Activated CD8-positive, alpha-beta T cell treated with anti-CD3 and anti-CD28 coated beads, Interleukin-2, amount 10 ng/mL, durations not matched to agents 7 days and 5 days (primary cell): ENCODE results near the gene RBKS. TPM values are rescaled to one million over a fixed set of nuclear protein-coding genes. Genes with fewer than 3 reads are reported as not detected.
"Not testable (repeated sequence)": the region's sequence is repeated elsewhere in the genome, so short reads cannot be mapped to it uniquely, and the experiment has no call there.

Source experiments
- ATAC-seq: fragments of 150-1000 bp; cut with Tn5 transposase; one replicate; pipeline ENCODE4 v1.10.0; 2021; ENCODE audit warnings: moderate library complexity
- CTCF ChIA-PET: fragments of 350-600 bp; sonication (Branson Sonifier 250); formaldehyde crosslinking; loops from one replicate; lab custom pipeline; 2021; ENCODE audit warnings: antibody characterized with exemption; lab: Charles Lee
- POLR2A ChIA-PET: fragments of 350-600 bp; sonication (Branson Sonifier 250); formaldehyde crosslinking; loops from one replicate; lab custom pipeline; 2021; ENCODE audit warnings: antibody characterized with exemption; lab: Charles Lee
- DNase-seq: peaks from one replicate; pipeline ENCODE4 v3.0.0-alpha.2; 2020
- H3K27ac Mint-ChIP-seq: one replicate; pipeline ENCODE4 v1.8.0; 2021; ENCODE audit warnings: mild to moderate bottlenecking, mixed read lengths
- H3K27me3 Mint-ChIP-seq: one replicate; pipeline ENCODE4 v1.8.0; 2021; ENCODE audit warnings: low read depth, mixed read lengths
- H3K36me3 Mint-ChIP-seq: one replicate; pipeline ENCODE4 v1.8.0; 2021; ENCODE audit warnings: low read depth, mixed read lengths
- H3K4me1 Mint-ChIP-seq: one replicate; pipeline ENCODE4 v1.8.0; 2021; ENCODE audit warnings: low read depth, mixed read lengths
- H3K4me3 Mint-ChIP-seq: one replicate; pipeline ENCODE4 v1.8.0; 2021; ENCODE audit warnings: mild to moderate bottlenecking, mixed read lengths
- H3K9me3 Mint-ChIP-seq: one replicate; pipeline ENCODE4 v1.8.0; 2022; ENCODE audit warnings: mixed read lengths; ENCODE audit not compliant: insufficient read depth
- total RNA-seq, 2 experiments: library from RNA; stranded (reverse); gene quantifications; one replicate each; pipeline ENCODE4 v1.2.3, GENCODE V29; 2021

The RBKS gene
- total RNA-seq, 2 experiments from 2014 or later = 1.5 to 1.6 TPM

DNA sequence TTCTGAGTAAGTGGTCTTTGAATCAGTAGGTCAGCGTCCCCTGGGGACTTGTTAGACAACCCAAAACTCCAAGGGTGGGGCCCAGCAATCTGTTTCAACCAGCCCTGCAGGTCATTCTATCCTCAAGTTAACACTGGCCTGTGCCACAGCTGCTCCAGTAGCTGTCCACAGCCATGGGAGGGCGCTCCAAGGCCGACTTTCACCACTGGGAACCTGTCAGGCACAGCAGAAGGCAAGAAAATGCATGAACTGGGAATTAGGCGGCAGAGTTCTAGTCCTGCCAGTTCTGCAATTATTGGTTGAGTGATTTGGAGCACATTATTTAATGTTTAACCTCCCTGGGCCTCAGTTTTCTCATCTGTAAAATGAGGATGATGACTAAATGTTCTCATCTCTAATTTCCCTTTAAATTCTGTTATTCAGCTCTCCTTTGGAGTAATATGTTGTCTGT lies 136.0 kb downstream of the RBKS start:
- ChIA-PET POLR2A (interaction anchor here (1.0 kb wide), 1 partner anchor 669 kb away, joined by 3 read pairs; no protein-coding TSS in a partner anchor), CTCF (interaction anchor here (0.7 to 2.0 kb wide), 24 partner anchors 9 to 739 kb away, joined by 3 to 7 read pairs (median 3); no protein-coding TSS in a partner anchor)
- ATAC-seq (peak; percentile 94), DNase-seq (peak; percentile 81)
- Mint-ChIP-seq H3K4me1 (no peaks in the 10 kb centered on the region), H3K27me3 (peaks cover 8% of the 10 kb centered on the region), H3K36me3 (no peaks in the 10 kb centered on the region), H3K4me3 (no peak overlapping the region), H3K9me3 (no peaks in the 10 kb centered on the region), H3K27ac (no peak overlapping the region)

DNA sequence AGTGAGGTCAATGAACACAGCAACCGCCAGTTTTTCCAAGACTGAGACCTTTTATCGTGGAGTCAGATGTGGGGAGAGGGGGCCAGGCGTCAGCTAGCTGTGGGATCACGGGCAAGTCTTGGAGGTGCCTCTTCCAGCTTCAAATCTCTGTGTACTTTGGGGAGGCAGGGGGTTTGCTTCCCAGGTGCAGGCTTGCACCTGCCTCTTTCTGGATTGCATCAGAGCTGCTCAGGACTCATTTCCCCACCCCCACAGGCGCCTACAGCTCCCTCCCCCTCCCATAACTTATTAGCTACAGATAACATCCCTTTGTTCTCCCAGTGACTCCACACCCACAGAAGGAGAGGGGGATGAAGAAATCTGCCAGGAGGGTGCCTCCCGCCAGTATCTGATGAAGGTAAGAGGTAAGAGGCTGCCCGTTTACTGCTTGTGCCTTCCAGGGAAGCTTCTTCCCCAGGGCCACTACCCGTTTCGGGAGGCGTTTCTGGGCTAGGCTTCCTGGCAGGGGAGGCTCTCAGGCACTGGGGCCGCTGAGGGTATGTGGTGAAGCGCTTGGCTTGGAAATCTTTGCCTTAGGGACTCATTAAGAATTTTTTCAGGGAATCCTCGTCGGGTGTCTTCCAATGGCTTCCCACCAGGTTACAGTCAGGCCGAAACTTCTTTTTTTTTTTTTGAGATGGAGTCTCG lies 137.5 kb downstream of the RBKS start:
- no peaks in the 10 kb centered on the region for H3K4me1 Mint-ChIP-seq
- ATAC-seq (no peak), DNase-seq (no peak)
- peaks cover 18% of the 10 kb centered on the region for H3K27me3 Mint-ChIP-seq
- ChIA-PET CTCF (no interaction called here), POLR2A (no interaction called here)
- H3K9me3 Mint-ChIP-seq = peaks cover 8% of the 10 kb centered on the region
- H3K27ac Mint-ChIP-seq = no peak overlapping the region
- H3K36me3 Mint-ChIP-seq = peaks cover 4% of the 10 kb centered on the region
- no peak overlapping the region for H3K4me3 Mint-ChIP-seq

DNA sequence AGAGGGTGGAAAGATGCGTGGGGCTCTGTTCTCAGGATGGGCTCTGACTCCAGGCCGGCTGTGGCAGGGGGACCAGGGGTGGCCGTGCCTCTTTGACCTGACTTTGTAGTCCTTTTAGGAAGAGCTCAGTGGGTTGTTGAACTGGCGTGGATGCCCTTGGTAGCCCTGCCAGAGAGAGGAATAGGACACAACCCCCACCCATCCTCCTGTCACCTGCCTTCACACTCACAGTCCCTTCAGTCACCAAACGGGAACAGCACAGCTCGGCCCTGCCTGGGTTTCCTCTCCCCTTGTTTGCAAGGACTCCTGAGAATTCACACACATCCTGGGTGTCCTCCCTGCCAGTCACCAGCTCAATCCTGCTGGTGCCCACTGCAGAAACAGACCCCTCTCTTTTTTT lies 138.8 kb downstream of the RBKS start:
- peaks cover 18% of the 10 kb centered on the region for H3K27me3 Mint-ChIP-seq
- ChIA-PET POLR2A (no interaction called here), CTCF (no interaction called here)
- H3K4me1 Mint-ChIP-seq = no peaks in the 10 kb centered on the region
- peaks cover 8% of the 10 kb centered on the region for H3K9me3 Mint-ChIP-seq
- DNase-seq (no peak), ATAC-seq (no peak)
- peaks cover 4% of the 10 kb centered on the region for H3K36me3 Mint-ChIP-seq
- no peak overlapping the region for H3K4me3 Mint-ChIP-seq
- H3K27ac Mint-ChIP-seq = no peak overlapping the region

DNA sequence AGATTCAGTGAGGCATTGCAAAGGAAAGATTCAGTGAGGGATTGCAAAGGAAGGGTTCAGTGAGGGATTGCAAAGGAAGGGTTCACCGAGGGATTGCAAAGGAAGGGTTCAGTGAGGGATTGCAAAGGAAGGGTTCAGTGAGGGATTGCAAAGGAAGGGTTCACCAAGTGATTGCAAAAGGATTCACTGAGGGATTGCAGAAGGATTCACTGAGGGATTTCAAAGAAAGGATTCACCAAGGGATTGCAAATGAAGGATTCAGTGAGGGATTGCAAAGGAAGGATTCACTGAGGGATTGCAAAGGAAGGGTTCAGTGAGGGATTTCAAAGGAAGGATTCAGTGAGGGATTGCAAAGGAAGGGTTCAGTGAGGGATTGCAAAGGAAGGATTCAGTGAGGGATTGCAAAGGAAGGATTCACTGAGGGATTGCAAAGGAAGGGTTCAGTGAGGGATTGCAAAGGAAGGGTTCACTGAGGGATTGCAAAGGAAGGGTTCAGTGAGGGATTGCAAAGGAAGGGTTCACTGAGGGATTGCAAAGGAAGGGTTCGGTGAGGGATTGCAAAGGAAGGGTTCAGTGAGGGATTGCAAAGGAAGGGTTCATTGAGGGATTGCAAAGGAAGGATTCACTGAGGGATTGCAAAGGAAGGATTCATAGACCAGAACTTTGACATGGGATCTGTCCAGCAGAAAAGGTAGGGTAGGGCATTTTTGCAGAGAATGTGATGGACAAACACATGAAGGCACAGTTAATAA lies 141.2 kb downstream of the RBKS start:
- H3K4me3 Mint-ChIP-seq, ATAC-seq, H3K9me3 Mint-ChIP-seq, H3K36me3 Mint-ChIP-seq, DNase-seq, H3K4me1 Mint-ChIP-seq, CTCF ChIA-PET, H3K27ac Mint-ChIP-seq, POLR2A ChIA-PET: not testable (repeated sequence)
- peaks cover 29% of the 10 kb centered on the region for H3K27me3 Mint-ChIP-seq

DNA sequence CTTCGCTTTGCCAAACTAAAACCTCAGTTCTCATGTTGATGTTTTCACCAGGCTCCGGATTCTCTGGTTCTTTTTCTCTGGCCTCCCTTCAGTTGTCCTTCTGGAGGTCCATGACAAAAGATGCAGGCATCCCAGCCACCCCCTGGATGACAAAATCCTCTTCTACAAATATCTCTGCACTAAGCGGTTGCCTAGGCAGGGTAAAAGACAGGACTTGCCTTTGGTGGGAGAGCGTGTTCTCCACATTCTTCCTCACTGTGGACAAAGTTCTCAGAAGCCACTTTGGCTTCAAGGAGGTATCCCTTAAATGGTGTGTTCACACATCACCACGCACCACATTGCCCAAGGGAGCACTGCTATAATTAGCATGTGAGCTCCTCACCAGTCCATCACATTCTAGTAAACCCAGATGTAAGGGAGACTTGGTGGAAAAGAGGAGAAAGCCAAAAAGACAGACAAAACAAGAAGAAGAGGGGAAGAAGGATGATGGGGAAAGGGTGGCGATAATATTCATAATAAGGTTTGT lies 142.3 kb downstream of the RBKS start:
- H3K27ac Mint-ChIP-seq = no peak overlapping the region
- no peak for ATAC-seq
- H3K36me3 Mint-ChIP-seq = peaks cover 4% of the 10 kb centered on the region
- ChIA-PET POLR2A (no interaction called here), CTCF (no interaction called here)
- H3K4me3 Mint-ChIP-seq = no peak overlapping the region
- peaks cover 8% of the 10 kb centered on the region for H3K9me3 Mint-ChIP-seq
- no peak for DNase-seq
- no peaks in the 10 kb centered on the region for H3K4me1 Mint-ChIP-seq
- peaks cover 29% of the 10 kb centered on the region for H3K27me3 Mint-ChIP-seq

DNA sequence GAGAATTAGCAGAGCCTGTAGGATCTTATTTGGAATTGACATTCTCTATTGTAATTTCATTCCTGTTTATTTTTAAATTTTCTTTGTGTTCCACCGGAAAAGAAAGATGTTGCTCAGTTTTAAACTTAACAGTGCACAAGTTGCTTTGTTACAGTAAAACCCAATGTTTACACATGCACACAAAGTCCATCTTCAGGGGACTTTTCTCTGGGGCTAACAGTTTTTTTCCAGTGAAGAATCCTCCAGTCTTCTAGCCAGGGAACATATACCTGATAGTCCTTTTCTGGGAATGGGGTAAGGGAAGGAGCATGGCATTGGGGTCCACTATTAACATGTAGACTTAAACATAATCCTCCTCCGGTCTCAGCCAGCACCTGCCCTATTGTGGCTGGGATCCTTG lies 143.9 kb downstream of the RBKS start:
- Mint-ChIP-seq H3K27me3 (peaks cover 26% of the 10 kb centered on the region), H3K4me3 (no peak overlapping the region), H3K36me3 (peaks cover 4% of the 10 kb centered on the region), H3K27ac (no peak overlapping the region), H3K9me3 (peaks cover 8% of the 10 kb centered on the region), H3K4me1 (no peaks in the 10 kb centered on the region)
- POLR2A ChIA-PET = no interaction called here
- DNase-seq (no peak), ATAC-seq (no peak)
- CTCF ChIA-PET = no interaction called here

DNA sequence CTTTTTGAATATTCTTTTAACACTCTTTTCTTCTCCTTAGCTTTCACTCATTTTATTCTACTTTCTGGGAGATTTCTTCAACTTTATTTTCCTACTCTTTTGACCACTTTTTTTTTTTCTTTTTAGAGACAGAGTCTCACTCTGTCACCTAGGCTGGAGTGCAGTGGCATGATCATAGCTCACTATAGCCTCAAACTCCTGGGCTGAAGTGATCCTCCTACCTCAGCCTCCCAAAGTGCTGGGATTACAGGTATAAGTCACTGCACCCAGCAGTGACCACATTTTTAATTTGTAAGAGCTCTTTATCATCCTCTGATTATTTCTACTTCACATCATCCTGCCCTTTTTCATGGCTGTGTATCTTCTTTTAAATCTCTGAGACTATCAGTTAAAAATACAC lies 144.7 kb downstream of the RBKS start:
- CTCF ChIA-PET = interaction anchor here (0.8 to 1.1 kb wide), 3 partner anchors 9 to 42 kb away, joined by 3 to 6 read pairs (median 3); no protein-coding TSS in a partner anchor
- H3K27me3 Mint-ChIP-seq = peaks cover 26% of the 10 kb centered on the region

DNA sequence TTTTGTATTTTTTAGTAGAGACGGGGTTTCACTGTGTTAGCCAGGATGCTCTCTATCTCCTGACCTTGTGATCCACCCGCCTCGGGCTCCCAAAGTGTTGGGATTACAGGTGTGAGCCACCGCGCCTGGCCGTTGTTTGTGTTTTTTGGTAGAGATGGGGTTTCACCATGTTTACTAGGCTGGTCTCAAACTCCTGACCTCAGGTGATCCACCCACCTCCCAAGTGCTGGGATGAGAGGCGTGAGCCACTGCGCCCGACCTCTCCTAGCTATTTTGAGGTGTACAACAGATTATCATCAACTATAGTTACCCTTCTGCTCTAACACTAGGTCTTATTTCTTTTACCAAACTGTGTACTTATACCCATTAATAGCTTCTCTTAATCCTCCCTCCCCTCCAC lies 147.6 kb downstream of the RBKS start:
- ChIA-PET CTCF (interaction anchor here (2.1 kb wide), 1 partner anchor 19 kb away, joined by 6 read pairs; no protein-coding TSS in a partner anchor), POLR2A (no interaction called here)
- H3K36me3 Mint-ChIP-seq = no peaks in the 10 kb centered on the region
- no peak overlapping the region for H3K27ac Mint-ChIP-seq
- H3K27me3 Mint-ChIP-seq = peaks cover 11% of the 10 kb centered on the region
- DNase-seq (no peak), ATAC-seq (no peak)
- no peaks in the 10 kb centered on the region for H3K9me3 Mint-ChIP-seq
- no peak overlapping the region for H3K4me3 Mint-ChIP-seq
- H3K4me1 Mint-ChIP-seq = no peaks in the 10 kb centered on the region

More for the DNA sequence above, 144.7 kb downstream of the RBKS start:
- H3K4me3 Mint-ChIP-seq, H3K9me3 Mint-ChIP-seq, DNase-seq, ATAC-seq, H3K27ac Mint-ChIP-seq, POLR2A ChIA-PET, H3K4me1 Mint-ChIP-seq, H3K36me3 Mint-ChIP-seq: not testable (repeated sequence)

DNA sequence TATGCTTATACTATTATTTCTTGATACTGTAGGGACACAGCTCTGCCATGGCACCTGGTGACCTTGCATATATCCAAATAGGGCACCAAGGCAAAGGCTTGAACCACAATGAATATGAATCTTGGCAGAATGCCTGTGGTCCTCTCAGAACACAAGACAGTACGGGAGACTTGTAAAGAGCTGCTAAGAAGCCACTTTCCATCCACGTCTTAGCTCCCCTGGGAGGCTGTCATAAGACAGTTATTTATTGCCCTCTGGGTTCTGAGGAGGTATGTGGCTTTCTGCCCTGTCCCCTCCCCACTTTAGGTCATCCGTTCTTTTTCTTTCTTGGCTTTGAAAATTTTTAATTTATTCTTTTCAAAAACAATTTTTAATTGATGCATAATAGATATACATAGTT lies 148.5 kb downstream of the RBKS start:
- ATAC-seq (no peak), DNase-seq (no peak)
- no peaks in the 10 kb centered on the region for H3K4me1 Mint-ChIP-seq
- no peak overlapping the region for H3K27ac Mint-ChIP-seq
- no peak overlapping the region for H3K4me3 Mint-ChIP-seq
- peaks cover 11% of the 10 kb centered on the region for H3K27me3 Mint-ChIP-seq
- no peaks in the 10 kb centered on the region for H3K36me3 Mint-ChIP-seq
- CTCF ChIA-PET = interaction anchor here (2.1 kb wide), 1 partner anchor 19 kb away, joined by 6 read pairs; no protein-coding TSS in a partner anchor
- POLR2A ChIA-PET = no interaction called here
- H3K9me3 Mint-ChIP-seq = no peaks in the 10 kb centered on the region

DNA sequence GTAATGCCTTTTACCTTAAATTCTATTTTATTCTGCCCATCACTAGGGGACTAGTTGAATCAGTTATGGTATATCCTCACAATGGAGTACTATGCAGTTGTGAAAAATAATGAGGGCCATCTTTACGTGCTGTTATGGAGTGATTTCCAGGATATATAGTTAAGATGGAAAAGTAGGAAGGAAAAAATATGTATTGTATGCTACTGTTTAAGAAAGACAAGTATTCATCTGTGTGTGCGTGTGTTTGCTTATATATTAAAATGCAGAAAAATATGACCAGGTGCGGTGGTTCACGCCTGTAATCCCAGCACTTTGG lies 151.2 kb downstream of the RBKS start:
- POLR2A ChIA-PET = no interaction called here
- H3K27me3 Mint-ChIP-seq = no peaks in the 10 kb centered on the region
- CTCF ChIA-PET = no interaction called here
- DNase-seq = no peak
- H3K27ac Mint-ChIP-seq = no peak overlapping the region
- no peaks in the 10 kb centered on the region for H3K9me3 Mint-ChIP-seq
- H3K36me3 Mint-ChIP-seq = no peaks in the 10 kb centered on the region
- no peak overlapping the region for H3K4me3 Mint-ChIP-seq
- H3K4me1 Mint-ChIP-seq = peaks cover 7% of the 10 kb centered on the region
- ATAC-seq = no peak

DNA sequence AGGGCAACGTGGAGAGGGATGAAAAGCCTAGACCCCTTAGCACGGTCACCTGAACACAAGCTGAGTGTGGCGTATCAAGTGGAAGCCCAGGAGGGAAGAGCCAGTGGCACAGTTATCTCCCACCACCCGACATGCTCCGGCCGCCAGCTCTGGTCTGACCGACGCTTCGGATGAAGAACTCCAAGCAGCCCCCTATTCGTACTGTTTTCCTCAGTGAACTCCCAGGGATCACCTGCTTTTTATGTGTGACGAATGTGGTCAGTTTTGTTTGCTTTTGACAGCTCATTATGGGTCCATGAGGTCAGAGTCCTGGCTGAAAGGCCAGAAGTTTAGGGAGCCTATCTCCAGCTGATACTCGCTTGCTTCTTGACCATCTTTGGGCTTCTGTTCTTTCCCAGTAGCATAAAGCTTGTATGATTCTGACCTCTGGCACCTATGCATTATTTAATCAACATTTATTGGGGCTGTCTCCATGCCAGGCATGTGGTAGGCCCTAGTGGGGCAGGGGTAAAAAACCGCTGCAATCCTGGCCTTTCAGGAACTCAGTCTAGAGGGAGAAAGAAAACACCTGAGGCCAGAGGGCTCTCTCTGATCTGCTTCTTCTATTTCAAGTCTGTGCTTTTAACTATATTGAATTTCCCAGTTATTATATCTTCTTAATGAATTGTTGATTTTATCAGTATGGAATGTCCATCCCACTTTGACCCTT lies 151.7 kb downstream of the RBKS start:
- H3K9me3 Mint-ChIP-seq = no peaks in the 10 kb centered on the region
- CTCF ChIA-PET = interaction anchor here (0.6 kb wide), 1 partner anchor 59 kb away, joined by 3 read pairs; no protein-coding TSS in a partner anchor
- no peak overlapping the region for H3K27ac Mint-ChIP-seq
- ATAC-seq (no peak), DNase-seq (no peak)
- no peaks in the 10 kb centered on the region for H3K27me3 Mint-ChIP-seq
- POLR2A ChIA-PET = no interaction called here
- H3K4me1 Mint-ChIP-seq = peaks cover 7% of the 10 kb centered on the region
- H3K4me3 Mint-ChIP-seq = no peak overlapping the region
- no peaks in the 10 kb centered on the region for H3K36me3 Mint-ChIP-seq
